K562 (cell line): Measurements from ENCODE around the gene TRIP6. TPM values are rescaled to one million over a fixed set of nuclear protein-coding genes. Genes with fewer than 3 reads are reported as not detected.

Source experiments
- ATF2 ChIP-seq: sonication (generic); formaldehyde crosslinking; IDR thresholded peaks from 2 replicates; pipeline ENCODE4 v1.8.1; 2022; ENCODE audit warnings: missing genetic modification reagents
- CBX2 ChIP-seq: fragments of 200-600 bp; sonication (generic); IDR thresholded peaks from one replicate; pipeline ENCODE4 v1.6.1; 2012; ENCODE audit warnings: mild to moderate bottlenecking, low read length, inconsistent platforms; ENCODE audit not compliant: insufficient read depth, poor library complexity, severe bottlenecking
- CCAR2 ChIP-seq: fragments of 200-400 bp; formaldehyde crosslinking; IDR thresholded peaks from 2 replicates; pipeline ENCODE4 v1.6.1; 2017; ENCODE audit warnings: mild to moderate bottlenecking, low read depth, low read length
- CSDE1 ChIP-seq, 2 experiments: fragments of 450-650 bp; IDR thresholded peaks; 2 replicates each; pipeline ENCODE4 v1.6.1; 2016; ENCODE audit warnings: mild to moderate bottlenecking in 1 of 2
- DNMT1 ChIP-seq: fragments of 450-650 bp; IDR thresholded peaks from 2 replicates; pipeline ENCODE4 v1.6.1; 2016; ENCODE audit warnings: antibody characterized with exemption, mild to moderate bottlenecking
- ESRRA ChIP-seq: fragments of 450-650 bp; IDR thresholded peaks from 2 replicates; pipeline ENCODE4 v1.6.1; 2014; ENCODE audit warnings: low read depth, mild to moderate bottlenecking, moderate library complexity, borderline replicate concordance
- GMEB1 ChIP-seq: fragments of 250-450 bp; sonication (Bioruptor Pico); IDR thresholded peaks from 2 replicates; pipeline ENCODE4 v1.4.0; 2020; ENCODE audit warnings: mild to moderate bottlenecking
- IFI16 ChIP-seq: fragments of 250-450 bp; sonication (Bioruptor Pico); IDR thresholded peaks from 2 replicates; pipeline ENCODE4 v2.1.2; 2022; ENCODE audit warnings: mild to moderate bottlenecking, inconsistent platforms
- JUNB ChIP-seq: fragments of 450-650 bp; formaldehyde crosslinking; conservative IDR thresholded peaks from 2 replicates; pipeline ENCODE4 v1.4.0; 2020; ENCODE audit warnings: mild to moderate bottlenecking
- MEF2A ChIP-seq: IDR thresholded peaks from 2 replicates; pipeline ENCODE4 v1.6.1; 2011; ENCODE audit warnings: low read depth, mild to moderate bottlenecking, low read length, moderate library complexity; ENCODE audit not compliant: control insufficient read depth
- MLX ChIP-seq, 2 experiments: fragments of 450-650 bp in 1 of 2; sonication (generic) in 1 of 2; formaldehyde crosslinking; conservative IDR thresholded peaks; 2 replicates each; pipeline versions ENCODE4 v1.4.0 to v1.8.1; 2020 to 2022; ENCODE audit warnings: mild to moderate bottlenecking in 1 of 2, missing genetic modification reagents in 1 of 2
- MXD1 ChIP-seq: fragments of 250-450 bp; sonication (Bioruptor Pico); IDR thresholded peaks from 2 replicates; pipeline ENCODE4 v1.8.0; 2021; ENCODE audit warnings: borderline replicate concordance, mild to moderate bottlenecking, moderate library complexity; ENCODE audit not compliant: poor library complexity, severe bottlenecking
- PML ChIP-seq: IDR thresholded peaks from 2 replicates; pipeline ENCODE4 v1.6.1; 2012; ENCODE audit warnings: low read length, inconsistent platforms
- RBM34 ChIP-seq: fragments of 200-400 bp; formaldehyde crosslinking; IDR thresholded peaks from 2 replicates; pipeline ENCODE4 v1.6.1; 2018; ENCODE audit warnings: low read length, borderline replicate concordance; ENCODE audit not compliant: insufficient read depth
- RFX7 ChIP-seq: fragments of 250-450 bp; sonication (Bioruptor Pico); IDR thresholded peaks from 2 replicates; pipeline ENCODE4 v1.5.1; 2021; ENCODE audit warnings: mild to moderate bottlenecking
- SIN3B ChIP-seq: fragments of 450-650 bp; IDR thresholded peaks from 2 replicates; pipeline ENCODE4 v1.6.1; 2017; ENCODE audit warnings: low read depth, mild to moderate bottlenecking, moderate library complexity
- STAT5A ChIP-seq: IDR thresholded peaks from 2 replicates; pipeline ENCODE4 v1.6.1; 2012; ENCODE audit warnings: low read length, inconsistent platforms, borderline replicate concordance
- ZNF431 ChIP-seq: sonication (generic); formaldehyde crosslinking; IDR thresholded peaks from 2 replicates; pipeline ENCODE4 v1.8.0; 2022; ENCODE audit warnings: mild to moderate bottlenecking, missing genetic modification reagents
- ZNF507 ChIP-seq: conservative IDR thresholded peaks from 2 replicates; pipeline ENCODE4 v1.6.1; 2017; ENCODE audit warnings: missing genetic modification characterization, missing compliant biosample characterization
- polyA plus RNA-seq, 8 experiments: library from polyadenylated mRNA; depleted of rRNA in 4 of 8; stranded (reverse) in 5 of 8; unstranded in 3 of 8; fragments of >200 nt; fragmentation: Nextera tagmentation in 2 of 8; fragmentation: Illumina TruSeq in 1 of 8; extraction: Ambion mirVana in 2 of 8; extraction: Trizol in 1 of 8; gene quantifications; 2 replicates each; pipeline versions ENCODE4 v1.2.1 to v1.2.3, GENCODE V29; 2011 to 2014; ENCODE audit warnings: inconsistent platforms in 1 of 8, missing spikeins in 1 of 8
- total RNA-seq, 7 experiments: library from RNA; depleted of rRNA in 6 of 7; stranded (reverse); fragments of >200 nt in 6 of 7; fragmentation: Illumina TruSeq in 2 of 7; extraction: Trizol in 2 of 7; gene quantifications; 2 replicates each; pipeline versions ENCODE4 v1.2.1 to v1.2.3, GENCODE V29; 2011 to 2021; ENCODE audit warnings: low replicate concordance in 1 of 7
- TF ChIP-seq, protein P1 (sequence below): sonication (generic); formaldehyde crosslinking; IDR thresholded peaks from 2 replicates; pipeline ENCODE4 v1.8.1; 2022; ENCODE audit warnings: missing genetic modification reagents

TRIP6 gene
- total and polyA plus RNA-seq, 9 of the 15 experiments (the other 6 are each of a cell fraction or from before 2014, with no cell fraction given): 5.9 to 141 (median 54.0) TPM

- TF ChIP-seq ZNF431 (CRISPR knock-in tag) (no peak), CBX2 (no peak), ESRRA (peak; percentile 23; the same call in 1 of the 2 replicates), MLX (CRISPR knock-in tag; conservative IDR thresholded peaks at IDR 0.05) (no peak), IFI16 (CRISPR knock-in tag) (no peak), GMEB1 (no peak), ATF2 (CRISPR knock-in tag) (no peak), PML (0 out of 2 replicates have a peak, but pooled peaks have one; percentile 41), JUNB (CRISPR knock-in tag) (no peak), SIN3B (no peak), MXD1 (CRISPR knock-in tag) (no peak), RFX7 (CRISPR knock-in tag) (no peak), ZNF507 (tag) (no peak), RBM34 (no peak), DNMT1 (no peak), STAT5A (peak; percentile 92), MEF2A (no peak), CSDE1 (IDR thresholded peaks at IDR 0.05) (no peak), CCAR2 (no peak)
- TF ChIP-seq, protein P1, sequence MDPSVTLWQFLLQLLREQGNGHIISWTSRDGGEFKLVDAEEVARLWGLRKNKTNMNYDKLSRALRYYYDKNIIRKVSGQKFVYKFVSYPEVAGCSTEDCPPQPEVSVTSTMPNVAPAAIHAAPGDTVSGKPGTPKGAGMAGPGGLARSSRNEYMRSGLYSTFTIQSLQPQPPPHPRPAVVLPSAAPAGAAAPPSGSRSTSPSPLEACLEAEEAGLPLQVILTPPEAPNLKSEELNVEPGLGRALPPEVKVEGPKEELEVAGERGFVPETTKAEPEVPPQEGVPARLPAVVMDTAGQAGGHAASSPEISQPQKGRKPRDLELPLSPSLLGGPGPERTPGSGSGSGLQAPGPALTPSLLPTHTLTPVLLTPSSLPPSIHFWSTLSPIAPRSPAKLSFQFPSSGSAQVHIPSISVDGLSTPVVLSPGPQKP (CRISPR knock-in tag): no peak
Observed at GRCh38 chr7:100897772-100898454, 30.7 kb downstream of the TRIP6 start (continued).
